Right lobe of liver (tissue), 6 donors: ENCODE data around the gene ITSN1. TPM values are rescaled to one million over a fixed set of nuclear protein-coding genes. Genes with fewer than 3 reads are reported as not detected.
A peak's percentile ranks its signal among the peaks of the same experiment; 100 is the strongest.

Source experiments
- ATAC-seq, 4 donors: fragments of 200-7000 bp; cut with Tn5 transposase; one replicate each; pipeline ENCODE4 v1.9.1; 2020; ENCODE audit warnings: mild to moderate bottlenecking in 4 of 4, moderate library complexity in 4 of 4
- DNase-seq, 3 donors: peaks; one replicate each; pipeline ENCODE4 v3.0.0-alpha.2; 2020
- H3K27ac ChIP-seq, 3 donors: fragments of 200-600 bp; one replicate each; pipeline ENCODE4 v1.8.0; 2022
- H3K27me3 ChIP-seq, 2 donors: fragments of 200-600 bp; one replicate each; pipeline ENCODE4 v1.8.0; 2022
- H3K36me3 ChIP-seq, 4 donors: fragments of 200-600 bp; sonication (generic) in 1 of 4; one replicate each; pipeline versions ENCODE4 v1.5.1 to v1.8.0; 2017 to 2022; ENCODE audit warnings: control low read depth in 1 of 4
- H3K4me1 ChIP-seq, 4 donors: fragments of 200-600 bp; sonication (generic) in 1 of 4; one replicate each; pipeline versions ENCODE4 v1.5.1 to v1.8.0; 2017 to 2022; ENCODE audit warnings: control low read depth in 1 of 4
- H3K4me3 ChIP-seq, 3 donors: fragments of 200-600 bp; one replicate each; pipeline ENCODE4 v1.8.0; 2022
- H3K9me3 ChIP-seq, 4 donors: fragments of 200-600 bp; sonication (generic) in 1 of 4; one replicate each; pipeline versions ENCODE4 v1.5.1 to v1.8.0; 2017 to 2022; ENCODE audit warnings: control low read depth in 1 of 4
- POLR2A ChIP-seq: fragments of 450-650 bp; IDR thresholded peaks from one replicate; pipeline ENCODE4 v1.6.1; 2017; ENCODE audit warnings: antibody characterized with exemption, mild to moderate bottlenecking
- WGBS: methylation state at CpG from one replicate; pipeline ENCODE4 v1.1.6; 2018; ENCODE audit warnings: low coverage, low lambda C conversion rate; ENCODE audit not compliant: insufficient coverage; ENCODE audit errors: missing lambda C conversion rate; 5-methylcytosine and 5-hydroxymethylcytosine counted together
- intact Hi-C, 2 donors: fragments of 100-400 bp; cut with DNase I; formaldehyde crosslinking; loops; one replicate each; pipeline versions ENCODE4 v1.11.2 to v1.14.1; 2022
- total RNA-seq, 6 experiments: library from RNA; depleted of rRNA in 2 of 6; stranded (reverse); fragments of >200 nt in 2 of 6; fragmentation: NEBNext Ultra II Directional in 3 of 6; extraction: Animal tissue kit (Norgen Biotek cat#: 25700) in 3 of 6; gene quantifications; one replicate each; pipeline versions ENCODE4 v1.1.0 to v1.2.4, GENCODE V29; 2016 to 2023
- TF ChIP-seq, protein P1 (sequence below), 4 donors: fragments of 200-600 bp in 3 of 4; fragments of 450-650 bp in 1 of 4; IDR thresholded peaks; one replicate each; pipeline versions ENCODE4 v1.5.1 to v1.8.0; 2016 to 2022; ENCODE audit warnings: antibody characterized with exemption in 4 of 4, mild to moderate bottlenecking in 2 of 4
- donor health status: DM: no; HTN: yes; CAD: no.
- donor health status: DM: no; HTN: no; CAD: no.
- donor health status: DM: no; HTN: no; CAD: no.
- donor health status: DM: no; HTN: yes; CAD: no.
- donor health status: DM: no; HTN: yes; CAD: no.

ITSN1 gene
- total RNA-seq, 6 experiments from 2014 or later, result 27.8 to 63.1 (median 33.8) TPM

DNA sequence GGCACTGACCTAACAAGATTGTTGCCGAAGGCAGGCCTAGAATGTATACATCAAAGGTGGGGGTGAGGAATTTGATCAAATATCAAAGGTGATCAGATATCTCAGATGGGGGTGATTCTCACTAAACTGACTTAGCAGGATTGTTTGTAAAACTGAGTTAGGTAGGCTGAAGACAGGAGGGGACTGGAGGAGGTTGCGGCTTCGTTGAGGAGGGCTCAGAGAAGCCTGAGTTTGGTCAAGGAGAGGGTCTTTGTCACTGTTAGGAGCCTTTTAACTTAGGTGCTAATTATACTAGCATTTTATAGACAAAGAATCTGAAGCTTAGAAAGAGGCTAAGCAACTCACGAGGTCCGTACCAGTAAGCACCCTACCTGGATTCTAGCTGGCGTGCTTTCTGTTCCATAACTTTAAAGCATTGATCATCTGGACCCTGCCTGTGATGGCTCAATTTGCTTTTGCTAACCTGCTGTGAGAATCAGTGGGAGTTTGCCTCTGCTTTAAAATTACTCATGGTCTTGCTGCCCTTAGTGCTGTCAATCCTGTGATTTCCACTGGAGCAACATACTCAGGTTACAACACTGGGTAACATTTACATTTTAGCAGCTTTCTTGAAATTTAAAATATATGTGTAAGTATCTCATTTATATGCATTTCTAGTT lies 49.8 kb downstream of the ITSN1 start:
- ATAC-seq (peak in 1 of 4 donors; percentile 29), DNase-seq (no peak)
- no peaks in the 10 kb centered on the region for H3K36me3 ChIP-seq
- H3K27me3 ChIP-seq, result no peaks in the 10 kb centered on the region
- no peak overlapping the region for H3K27ac ChIP-seq
- intact Hi-C loops, result loop anchor here in 1 of 2 donors (10.0 kb wide), 1 partner anchor 63 kb away; no protein-coding TSS in a partner anchor
- H3K4me1 ChIP-seq, result peaks cover 0 to 21% (median 7%) of the 10 kb centered on the region in 4 donors
- no peaks in the 10 kb centered on the region for H3K9me3 ChIP-seq
- WGBS, result 86% methylated on average over 6 of the region's 6 CpGs
- H3K4me3 ChIP-seq, result no peak overlapping the region
- TF ChIP-seq, protein P1, sequence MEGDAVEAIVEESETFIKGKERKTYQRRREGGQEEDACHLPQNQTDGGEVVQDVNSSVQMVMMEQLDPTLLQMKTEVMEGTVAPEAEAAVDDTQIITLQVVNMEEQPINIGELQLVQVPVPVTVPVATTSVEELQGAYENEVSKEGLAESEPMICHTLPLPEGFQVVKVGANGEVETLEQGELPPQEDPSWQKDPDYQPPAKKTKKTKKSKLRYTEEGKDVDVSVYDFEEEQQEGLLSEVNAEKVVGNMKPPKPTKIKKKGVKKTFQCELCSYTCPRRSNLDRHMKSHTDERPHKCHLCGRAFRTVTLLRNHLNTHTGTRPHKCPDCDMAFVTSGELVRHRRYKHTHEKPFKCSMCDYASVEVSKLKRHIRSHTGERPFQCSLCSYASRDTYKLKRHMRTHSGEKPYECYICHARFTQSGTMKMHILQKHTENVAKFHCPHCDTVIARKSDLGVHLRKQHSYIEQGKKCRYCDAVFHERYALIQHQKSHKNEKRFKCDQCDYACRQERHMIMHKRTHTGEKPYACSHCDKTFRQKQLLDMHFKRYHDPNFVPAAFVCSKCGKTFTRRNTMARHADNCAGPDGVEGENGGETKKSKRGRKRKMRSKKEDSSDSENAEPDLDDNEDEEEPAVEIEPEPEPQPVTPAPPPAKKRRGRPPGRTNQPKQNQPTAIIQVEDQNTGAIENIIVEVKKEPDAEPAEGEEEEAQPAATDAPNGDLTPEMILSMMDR (IDR thresholded peaks at IDR 0.05), result no peak
- TF ChIP-seq POLR2A, result no peak

DNA sequence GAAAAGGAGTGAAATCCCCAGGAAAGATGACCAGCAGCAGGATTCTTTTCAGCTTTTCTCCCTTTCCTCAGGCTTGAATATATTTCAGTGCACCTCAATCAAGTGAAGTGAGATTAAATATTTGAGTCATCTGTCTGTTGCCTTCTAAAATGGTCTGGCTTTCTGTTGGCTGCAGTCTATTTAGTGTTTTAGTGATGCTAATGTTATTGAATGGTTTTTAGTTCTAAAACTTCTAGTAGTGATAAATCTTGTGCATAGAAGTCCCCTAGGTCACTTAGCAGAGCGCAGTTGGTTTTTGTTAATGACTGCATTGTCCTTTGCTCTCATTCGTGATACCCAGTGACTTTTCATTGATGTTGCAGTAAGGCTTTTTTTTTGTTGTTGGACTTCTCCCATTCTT lies 53.5 kb downstream of the ITSN1 start:
- TF ChIP-seq, protein P1 (IDR thresholded peaks at IDR 0.05), result no peak
- no peak for TF ChIP-seq POLR2A
- 37% methylated on average over 2 of the region's 2 CpGs for WGBS
- peak; percentile 15 to 42 (median 22) for ATAC-seq

DNA sequence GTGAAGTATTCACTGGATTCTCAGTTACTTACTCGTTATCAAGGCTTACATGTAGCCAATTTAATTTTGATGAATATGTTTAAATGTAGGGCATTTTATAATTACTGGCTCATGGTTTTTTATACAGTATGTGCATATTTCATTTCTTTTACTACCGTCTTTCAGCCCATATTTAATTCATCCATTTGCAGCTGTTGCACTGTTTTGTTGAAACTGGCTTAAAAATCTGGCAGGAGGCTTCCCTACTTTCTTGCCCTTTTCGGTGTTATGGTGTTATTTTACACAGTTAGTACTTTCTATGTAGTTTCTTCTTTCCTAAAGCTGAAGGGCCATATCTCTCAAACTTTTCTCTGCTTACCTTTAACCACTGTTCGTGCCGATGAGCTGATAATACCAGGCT lies 54.2 kb downstream of the ITSN1 start:
- DNase-seq (no peak), ATAC-seq (no peak)
- H3K27me3 ChIP-seq, result no peaks in the 10 kb centered on the region
- TF ChIP-seq POLR2A, result no peak
- TF ChIP-seq, protein P1 (IDR thresholded peaks at IDR 0.05), result no peak
- intact Hi-C loops, result loop anchor here in 1 of 2 donors (10.0 kb wide), 1 partner anchor 58 kb away; no protein-coding TSS in a partner anchor
- WGBS, result 68% methylated on average over 5 of the region's 5 CpGs
- H3K9me3 ChIP-seq, result no peaks in the 10 kb centered on the region
- H3K4me1 ChIP-seq, result peaks cover 0 to 37% (median 4%) of the 10 kb centered on the region in 4 donors
- no peak overlapping the region for H3K4me3 ChIP-seq
- no peaks in the 10 kb centered on the region for H3K36me3 ChIP-seq
- H3K27ac ChIP-seq, result no peak overlapping the region

More for the DNA sequence above, 53.5 kb downstream of the ITSN1 start:
- intact Hi-C loops, result loop anchor here in 1 of 2 donors (10.0 kb wide), 1 partner anchor 59 kb away; no protein-coding TSS in a partner anchor
- Histone ChIP-seq H3K9me3 (no peaks in the 10 kb centered on the region), H3K4me1 (peaks cover 0 to 35% (median 4%) of the 10 kb centered on the region in 4 donors), H3K36me3 (no peaks in the 10 kb centered on the region), H3K27ac (no peak overlapping the region), H3K4me3 (no peak overlapping the region), H3K27me3 (no peaks in the 10 kb centered on the region)
- DNase-seq, result no peak

DNA sequence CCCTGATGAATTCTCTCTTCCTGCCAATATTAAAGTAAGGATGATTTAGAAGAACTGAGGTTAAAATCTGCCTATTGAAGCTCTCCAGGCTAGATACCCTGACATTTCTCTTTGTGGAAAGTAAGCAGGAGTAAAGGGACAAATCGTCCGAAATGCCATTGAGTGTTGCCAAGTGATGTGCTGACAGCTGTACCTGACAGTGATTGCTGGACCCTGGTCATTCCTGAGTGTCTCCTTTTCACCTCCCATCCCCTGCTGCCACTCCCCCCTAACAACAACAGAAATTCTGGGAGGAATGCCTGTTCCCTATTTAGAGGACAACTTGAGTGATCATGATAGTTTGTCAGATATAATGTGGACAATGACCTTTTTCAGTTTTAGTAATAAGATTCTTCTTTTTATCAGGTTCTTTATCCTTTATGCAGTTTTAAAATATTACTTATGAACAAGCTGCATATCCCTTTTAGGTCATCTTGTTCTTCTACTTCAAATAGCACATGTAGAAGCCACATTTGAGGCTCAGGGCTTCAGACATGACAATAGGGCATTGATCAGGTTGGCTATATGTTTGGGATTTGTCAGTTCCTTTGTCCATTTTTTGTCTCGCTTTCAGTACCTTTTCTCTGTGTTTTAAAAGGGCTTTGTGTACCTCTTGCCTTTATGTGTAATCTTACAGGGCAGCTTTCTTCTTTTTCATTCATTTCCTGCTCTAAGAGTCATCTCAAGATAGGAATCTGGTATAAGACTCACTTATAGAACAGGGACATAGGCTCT lies 56.0 kb downstream of the ITSN1 start:
- Histone ChIP-seq H3K9me3 (no peaks in the 10 kb centered on the region), H3K36me3 (no peaks in the 10 kb centered on the region), H3K4me1 (peaks cover 0 to 39% (median 5%) of the 10 kb centered on the region in 4 donors), H3K4me3 (no peak overlapping the region), H3K27ac (no peak overlapping the region), H3K27me3 (no peaks in the 10 kb centered on the region)
- DNase-seq (no peak), ATAC-seq (peak in 2 of 4 donors; percentile 18 to 20)
- 62% methylated on average over 3 of the region's 3 CpGs for whole genome bisulfite sequencing
- TF ChIP-seq, protein P1 (IDR thresholded peaks at IDR 0.05), result no peak
- TF ChIP-seq POLR2A, result no peak
- intact Hi-C loops, result loop anchor here in 1 of 2 donors (10.0 kb wide), 1 partner anchor 57 kb away; no protein-coding TSS in a partner anchor
